ENCODE data around the gene OPRD1.
"Not testable (repeated sequence)": the region's sequence is repeated elsewhere in the genome, so short reads cannot be mapped to it uniquely, and the experiment has no call there.

The OPRD1 gene

GRCh38 chr1:28815533-28816185 is 3.7 kb downstream of the OPRD1 start:
- DNase-seq (ENCODE audit: low spot score), result no peak
- no peak for TF ChIP-seq CTCF (IDR thresholded peaks at IDR 0.05; ENCODE audit: extremely low read depth, missing control alignments)

GRCh38 chr1:28817133-28817532 is 5.2 kb downstream of the OPRD1 start:
- TF ChIP-seq CTCF (IDR thresholded peaks at IDR 0.05; ENCODE audit: extremely low read depth, missing control alignments), result no peak
- no peak for DNase-seq (ENCODE audit: low spot score)

- TF ChIP-seq CTCF (IDR thresholded peaks at IDR 0.05; ENCODE audit: extremely low read depth, missing control alignments), result no peak
- DNase-seq (ENCODE audit: low spot score), result no peak
Observed at GRCh38 chr1:28819020-28819419, 7.0 kb downstream of the OPRD1 start.

- TF ChIP-seq CTCF (IDR thresholded peaks at IDR 0.05; ENCODE audit: extremely low read depth, missing control alignments), result no peak
- DNase-seq (ENCODE audit: low spot score), result no peak
Observed at GRCh38 chr1:28822799-28823198, 10.8 kb downstream of the OPRD1 start.

GRCh38 chr1:28824061-28824460 is 12.1 kb downstream of the OPRD1 start:
- not testable (repeated sequence) for DNase-seq (ENCODE audit: low spot score)

- not testable (repeated sequence) for DNase-seq (ENCODE audit: low spot score)
Observed at GRCh38 chr1:28828227-28828858, 16.4 kb downstream of the OPRD1 start.

GRCh38 chr1:28830814-28831213 is 18.8 kb downstream of the OPRD1 start:
- no peak for TF ChIP-seq CTCF (IDR thresholded peaks at IDR 0.05; ENCODE audit: extremely low read depth, missing control alignments)
- DNase-seq (ENCODE audit: low spot score), result no peak

GRCh38 chr1:28832966-28833365 is 21.0 kb downstream of the OPRD1 start:
- no peak for DNase-seq (ENCODE audit: low spot score)
- TF ChIP-seq CTCF (IDR thresholded peaks at IDR 0.05; ENCODE audit: extremely low read depth, missing control alignments), result no peak

Measured in GM20000 (cell line).